HepG2 (cell line): ENCODE results near the gene HJURP. TPM values are rescaled to one million over a fixed set of nuclear protein-coding genes. Genes with fewer than 3 reads are reported as not detected.

Experiments used
- ATAC-seq: fragments of 200-7000 bp; cut with Tn5 transposase; 3 replicates; pipeline ENCODE4 v1.9.1; 2020; ENCODE audit warnings: mild to moderate bottlenecking, moderate library complexity
- BruUV-seq: library from RNA; stranded (reverse); fragments of 400-500 nt; replicated peaks from 2 replicates; lab custom pipeline; 2021; lab: Mats Ljungman, UMichigan
- CTCF ChIA-PET: fragments of 300-600 bp; formaldehyde crosslinking; extraction: SDS; loops from one replicate; lab custom pipeline; 2021; ENCODE audit warnings: low total read pairs, inconsistent platforms, low intra/inter-chr PET ratio; lab: Yijun Ruan, JAX
- POLR2A ChIA-PET: fragments of 350-600 bp; sonication (Branson Sonifier 250); formaldehyde crosslinking; loops from one replicate; lab custom pipeline; 2020; ENCODE audit warnings: antibody characterized with exemption, inconsistent platforms; lab: Yijun Ruan, JAX
- DNase-seq: peaks from one replicate; pipeline ENCODE4 v3.0.0-alpha.2; 2015; ENCODE audit warnings: low spot score
- FAIRE-seq: peaks from 3 replicates; lab custom pipeline; 2011; peaks lifted over from hg19 to GRCh38; lab: Jason Lieb, UNC
- H2AFZ ChIP-seq: one replicate; pipeline ENCODE4 v1.6.1; 2011; ENCODE audit warnings: low read length, inconsistent platforms
- H3K27ac ChIP-seq: fragments of 300-600 bp; 3 replicates; pipeline ENCODE4 v1.8.0; 2011; ENCODE audit warnings: mixed run types, mild to moderate bottlenecking, mixed read lengths, low read length, inconsistent platforms; ENCODE audit not compliant: insufficient read depth; ENCODE audit errors: extremely low read length
- H3K27me3 ChIP-seq, 2 experiments: fragments of 200-600 bp in 1 of 2; 2 replicates in 1 of 2; 3 replicates in 1 of 2; pipeline versions ENCODE4 v1.6.0 to v1.8.0; 2011; ENCODE audit warnings: low read length in 2 of 2, mild to moderate bottlenecking in 2 of 2, moderate library complexity in 2 of 2, inconsistent platforms in 1 of 2; ENCODE audit not compliant: insufficient read depth in 2 of 2, control insufficient read depth in 1 of 2
- H3K36me3 ChIP-seq, 2 experiments: fragments of 200-600 bp in 1 of 2; replicated peaks in 1 of 2; 2 replicates in 1 of 2; 3 replicates in 1 of 2; pipeline versions ENCODE4 v1.5.1 to v1.8.0; 2011; ENCODE audit warnings: low read length in 2 of 2, inconsistent platforms in 1 of 2; ENCODE audit not compliant: insufficient read depth in 2 of 2, control insufficient read depth in 1 of 2
- H3K4me1 ChIP-seq: 2 replicates; pipeline ENCODE4 v1.5.1; 2012; ENCODE audit warnings: low read length, inconsistent platforms; ENCODE audit not compliant: insufficient read depth
- H3K4me2 ChIP-seq: 2 replicates; pipeline ENCODE4 v1.6.0; 2011; ENCODE audit warnings: low read depth, low read length, inconsistent platforms
- H3K4me3 ChIP-seq, 3 experiments: fragments of 200-600 bp in 1 of 3; sonication (generic), shearing (Covaris generic) in 1 of 3; replicated peaks in 1 of 3; 2 replicates each; pipeline ENCODE4 v1.5.1; 2011 to 2016; ENCODE audit warnings: low read length in 3 of 3, inconsistent platforms in 2 of 3, low read depth in 2 of 3, mild to moderate bottlenecking in 2 of 3, control low read depth in 1 of 3, mixed read lengths in 1 of 3; ENCODE audit not compliant: insufficient read depth in 1 of 3
- H3K79me2 ChIP-seq: one replicate; pipeline ENCODE4 v1.6.1; 2011; ENCODE audit warnings: low read length, inconsistent platforms; ENCODE audit not compliant: insufficient read depth
- H3K9ac ChIP-seq: 2 replicates; pipeline ENCODE4 v1.6.0; 2011; ENCODE audit warnings: mild to moderate bottlenecking, low read depth, low read length, inconsistent platforms; ENCODE audit not compliant: insufficient read depth
- H3K9me3 ChIP-seq: 2 replicates; pipeline ENCODE4 v1.5.1; 2012; ENCODE audit warnings: mild to moderate bottlenecking, low read length
- H4K20me1 ChIP-seq: 2 replicates; pipeline ENCODE4 v1.6.0; 2011; ENCODE audit warnings: inconsistent platforms, mild to moderate bottlenecking, low read length, moderate library complexity; ENCODE audit not compliant: insufficient read depth
- CTCF ChIP-seq: sonication (generic); formaldehyde crosslinking; IDR thresholded peaks from 2 replicates; pipeline ENCODE4 v1.5.0; 2020; ENCODE audit warnings: mild to moderate bottlenecking, missing genetic modification reagents, moderate library complexity
- KLF6 ChIP-seq: IDR thresholded peaks from 2 replicates; pipeline ENCODE4 v1.8.0; 2016; ENCODE audit warnings: missing biosample characterization, missing genetic modification reagents
- PHB2 ChIP-seq: fragments of 450-650 bp; IDR thresholded peaks from 2 replicates; pipeline ENCODE4 v1.6.1; 2018; ENCODE audit not compliant: partially characterized antibody
- SMAD1 ChIP-seq: sonication (generic); formaldehyde crosslinking; IDR thresholded peaks from 2 replicates; pipeline ENCODE4 v1.4.0; 2020; ENCODE audit warnings: missing genetic modification reagents, low read depth, mild to moderate bottlenecking, borderline replicate concordance
- ZNF280D ChIP-seq: sonication (generic); formaldehyde crosslinking; IDR thresholded peaks from 2 replicates; pipeline ENCODE4 v1.5.1; 2020; ENCODE audit warnings: mild to moderate bottlenecking, missing genetic modification reagents
- ZNF747 ChIP-seq: sonication (generic); formaldehyde crosslinking; IDR thresholded peaks from 2 replicates; pipeline ENCODE4 v1.8.1; 2023; ENCODE audit warnings: missing genetic modification reagents, mild to moderate bottlenecking, borderline replicate concordance
- WGBS: methylation state at CpG from one replicate; pipeline ENCODE4 v1.1.6; 2017; ENCODE audit warnings: low lambda C conversion rate; 5-methylcytosine and 5-hydroxymethylcytosine counted together
- in situ Hi-C: cut with HindIII; loops from 2 replicates; pipeline ENCODE4 v1.10.0; 2017; ENCODE audit warnings: low pct_unique_long_range_greater_than_20kb; ENCODE audit not compliant: extremely low pct_ligation_motif_present
- intact Hi-C: fragments of 100-400 bp; cut with micrococcal nuclease; formaldehyde crosslinking; loops from one replicate; pipeline ENCODE4 v1.10.0; 2022; ENCODE audit not compliant: unreplicated experiment
- polyA plus RNA-seq, 8 experiments: library from polyadenylated mRNA; depleted of rRNA in 3 of 8; stranded (reverse) in 7 of 8; unstranded in 1 of 8; fragments of >200 nt; fragmentation: Illumina TruSeq in 4 of 8; extraction: Trizol in 4 of 8; gene quantifications; 2 replicates each; pipeline versions ENCODE4 v1.2.1 to v1.2.3, GENCODE V29; 2011 to 2016; ENCODE audit warnings: low read depth in 4 of 8, missing spikeins in 1 of 8, mixed read lengths in 1 of 8; ENCODE audit not compliant: insufficient read depth in 1 of 8
- total RNA-seq, 5 experiments: library from RNA; depleted of rRNA; stranded (reverse); fragments of >200 nt; fragmentation: Illumina TruSeq; extraction: Trizol; gene quantifications; 2 replicates each; pipeline ENCODE4 v1.2.3, GENCODE V29; 2016; ENCODE audit warnings: low read depth in 1 of 5
- TF ChIP-seq, protein P1 (sequence below): sonication (generic); formaldehyde crosslinking; IDR thresholded peaks from 2 replicates; pipeline ENCODE4 v1.4.0; 2020; ENCODE audit warnings: missing genetic modification reagents, borderline replicate concordance
- TF ChIP-seq, protein P2 (sequence below): IDR thresholded peaks from 2 replicates; pipeline ENCODE4 v1.6.1; 2016; ENCODE audit warnings: low read depth, control low read depth

The HJURP gene
- total and polyA plus RNA-seq, 2 of the 13 experiments (the other 11 are each of a cell fraction or from before 2014, with no cell fraction given), result 36.3 to 43.9 TPM

DNA sequence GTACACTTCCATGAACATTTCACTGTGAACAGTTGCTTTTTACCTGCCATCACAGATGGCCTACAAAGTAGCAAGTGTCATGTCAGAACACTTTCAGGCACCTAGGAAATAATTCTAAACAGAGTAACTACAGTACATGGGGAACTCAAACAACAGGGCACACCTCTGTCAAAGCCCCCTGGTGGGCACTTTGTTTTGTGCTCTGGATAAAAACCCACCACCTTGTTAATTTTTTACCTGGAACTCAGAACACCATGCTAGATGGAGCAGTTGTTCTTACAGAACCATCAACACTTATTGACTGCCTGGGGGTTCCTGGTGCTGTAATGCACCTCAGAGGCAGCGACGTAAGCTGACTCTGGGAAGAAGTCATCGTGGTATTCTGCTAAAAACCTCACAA lies 11.5 kb upstream of the HJURP start:
- H3K9me3 ChIP-seq, result no peaks in the 10 kb centered on the region
- no peak overlapping the region for H3K4me3 ChIP-seq
- no peak for TF ChIP-seq ZNF747 (CRISPR knock-in tag)
- no peak for TF ChIP-seq PHB2
- TF ChIP-seq, protein P1, sequence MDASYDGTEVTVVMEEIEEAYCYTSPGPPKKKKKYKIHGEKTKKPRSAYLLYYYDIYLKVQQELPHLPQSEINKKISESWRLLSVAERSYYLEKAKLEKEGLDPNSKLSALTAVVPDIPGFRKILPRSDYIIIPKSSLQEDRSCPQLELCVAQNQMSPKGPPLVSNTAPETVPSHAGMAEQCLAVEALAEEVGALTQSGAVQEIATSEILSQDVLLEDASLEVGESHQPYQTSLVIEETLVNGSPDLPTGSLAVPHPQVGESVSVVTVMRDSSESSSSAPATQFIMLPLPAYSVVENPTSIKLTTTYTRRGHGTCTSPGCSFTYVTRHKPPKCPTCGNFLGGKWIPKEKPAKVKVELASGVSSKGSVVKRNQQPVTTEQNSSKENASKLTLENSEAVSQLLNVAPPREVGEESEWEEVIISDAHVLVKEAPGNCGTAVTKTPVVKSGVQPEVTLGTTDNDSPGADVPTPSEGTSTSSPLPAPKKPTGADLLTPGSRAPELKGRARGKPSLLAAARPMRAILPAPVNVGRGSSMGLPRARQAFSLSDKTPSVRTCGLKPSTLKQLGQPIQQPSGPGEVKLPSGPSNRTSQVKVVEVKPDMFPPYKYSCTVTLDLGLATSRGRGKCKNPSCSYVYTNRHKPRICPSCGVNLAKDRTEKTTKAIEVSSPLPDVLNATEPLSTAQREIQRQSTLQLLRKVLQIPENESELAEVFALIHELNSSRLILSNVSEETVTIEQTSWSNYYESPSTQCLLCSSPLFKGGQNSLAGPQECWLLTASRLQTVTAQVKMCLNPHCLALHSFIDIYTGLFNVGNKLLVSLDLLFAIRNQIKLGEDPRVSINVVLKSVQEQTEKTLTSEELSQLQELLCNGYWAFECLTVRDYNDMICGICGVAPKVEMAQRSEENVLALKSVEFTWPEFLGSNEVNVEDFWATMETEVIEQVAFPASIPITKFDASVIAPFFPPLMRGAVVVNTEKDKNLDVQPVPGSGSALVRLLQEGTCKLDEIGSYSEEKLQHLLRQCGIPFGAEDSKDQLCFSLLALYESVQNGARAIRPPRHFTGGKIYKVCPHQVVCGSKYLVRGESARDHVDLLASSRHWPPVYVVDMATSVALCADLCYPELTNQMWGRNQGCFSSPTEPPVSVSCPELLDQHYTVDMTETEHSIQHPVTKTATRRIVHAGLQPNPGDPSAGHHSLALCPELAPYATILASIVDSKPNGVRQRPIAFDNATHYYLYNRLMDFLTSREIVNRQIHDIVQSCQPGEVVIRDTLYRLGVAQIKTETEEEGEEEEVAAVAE (CRISPR knock-in tag), result no peak
- no peak for TF ChIP-seq SMAD1
- TF ChIP-seq ZNF280D (CRISPR knock-in tag), result no peak
- TF ChIP-seq KLF6 (CRISPR knock-in tag), result no peak
- peak; percentile 35 for TF ChIP-seq CTCF (CRISPR knock-in tag)
- TF ChIP-seq, protein P2, sequence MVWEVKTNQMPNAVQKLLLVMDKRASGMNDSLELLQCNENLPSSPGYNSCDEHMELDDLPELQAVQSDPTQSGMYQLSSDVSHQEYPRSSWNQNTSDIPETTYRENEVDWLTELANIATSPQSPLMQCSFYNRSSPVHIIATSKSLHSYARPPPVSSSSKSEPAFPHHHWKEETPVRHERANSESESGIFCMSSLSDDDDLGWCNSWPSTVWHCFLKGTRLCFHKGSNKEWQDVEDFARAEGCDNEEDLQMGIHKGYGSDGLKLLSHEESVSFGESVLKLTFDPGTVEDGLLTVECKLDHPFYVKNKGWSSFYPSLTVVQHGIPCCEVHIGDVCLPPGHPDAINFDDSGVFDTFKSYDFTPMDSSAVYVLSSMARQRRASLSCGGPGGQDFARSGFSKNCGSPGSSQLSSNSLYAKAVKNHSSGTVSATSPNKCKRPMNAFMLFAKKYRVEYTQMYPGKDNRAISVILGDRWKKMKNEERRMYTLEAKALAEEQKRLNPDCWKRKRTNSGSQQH (CRISPR knock-in tag), result no peak
- POLR2A ChIA-PET, result no interaction called here
- no TSS peak for BruUV-seq
- H3K4me2 ChIP-seq, result no peak overlapping the region
- 0 out of 5 replicates have a peak, but pooled peaks cover 0 to 5% of the 10 kb centered on the region in 2 experiments for H3K27me3 ChIP-seq
- WGBS, result 65% methylated on average over 3 of the region's 3 CpGs
- peak; percentile 88 for ATAC-seq
- H3K79me2 ChIP-seq, result no peaks in the 10 kb centered on the region
- no peaks in the 10 kb centered on the region for H3K4me1 ChIP-seq
- in situ Hi-C loops (no loop called here), intact Hi-C loops (no loop called here)
- FAIRE-seq, result no peak
- no peak overlapping the region for H3K9ac ChIP-seq
- DNase-seq, result peak; percentile 43
- CTCF ChIA-PET, result no interaction called here
- no peaks in the 10 kb centered on the region for H3K36me3 ChIP-seq
- no peak overlapping the region for H3K27ac ChIP-seq
- no peaks in the 10 kb centered on the region for H4K20me1 ChIP-seq
- H2AFZ ChIP-seq, result no peak overlapping the region
